Spleen (tissue), 11 donors: ENCODE measurements around the gene NOA1. TPM values are rescaled to one million over a fixed set of nuclear protein-coding genes. Genes with fewer than 3 reads are reported as not detected.

Source experiments
- DNase-seq: peaks from one replicate; pipeline ENCODE4 v3.0.0-alpha.2; 2020
- H3K27ac ChIP-seq, 8 donors: fragments of 200-600 bp; sonication (generic) in 7 of 8; 1 replicate in 4 of 8; 2 replicates in 4 of 8; pipeline versions ENCODE4 v1.5.0 to v1.8.0; 2016 to 2021; ENCODE audit warnings: inconsistent platforms in 4 of 8, mild to moderate bottlenecking in 4 of 8, moderate library complexity in 1 of 8
- H3K27me3 ChIP-seq, 7 donors: fragments of 200-600 bp; sonication (generic) in 6 of 7; replicated peaks in 1 of 7; 1 replicate in 4 of 7; 2 replicates in 3 of 7; pipeline versions ENCODE4 v1.5.0 to v1.8.0; 2016 to 2021; ENCODE audit warnings: inconsistent platforms in 3 of 7, mild to moderate bottlenecking in 1 of 7
- H3K36me3 ChIP-seq, 6 donors: fragments of 200-600 bp; sonication (generic) in 5 of 6; 1 replicate in 4 of 6; 2 replicates in 2 of 6; pipeline versions ENCODE4 v1.5.0 to v1.8.0; 2016 to 2021; ENCODE audit warnings: inconsistent platforms in 2 of 6
- H3K4me1 ChIP-seq, 6 donors: fragments of 200-600 bp; sonication (generic) in 5 of 6; 1 replicate in 3 of 6; 2 replicates in 3 of 6; pipeline versions ENCODE4 v1.5.0 to v1.8.0; 2016 to 2021; ENCODE audit warnings: inconsistent platforms in 3 of 6
- H3K4me3 ChIP-seq, 8 donors: fragments of 200-600 bp; sonication (generic) in 7 of 8; 1 replicate in 4 of 8; 2 replicates in 4 of 8; pipeline versions ENCODE4 v1.5.0 to v1.8.0; 2016 to 2021; ENCODE audit warnings: inconsistent platforms in 4 of 8, mild to moderate bottlenecking in 4 of 8, moderate library complexity in 2 of 8
- H3K9me3 ChIP-seq, 8 donors: fragments of 200-600 bp; sonication (generic) in 7 of 8; 1 replicate in 4 of 8; 2 replicates in 4 of 8; pipeline versions ENCODE4 v1.5.0 to v1.8.0; 2016 to 2021; ENCODE audit warnings: inconsistent platforms in 4 of 8
- POLR2A ChIP-seq, 3 donors: fragments of 450-650 bp; IDR thresholded peaks; one replicate each; pipeline ENCODE4 v1.5.1; 2017; ENCODE audit warnings: antibody characterized with exemption in 3 of 3, mild to moderate bottlenecking in 1 of 3
- POLR2AphosphoS5 ChIP-seq, 3 donors: sonication (generic); formaldehyde crosslinking; IDR thresholded peaks; one replicate each; pipeline ENCODE4 v1.5.1; 2017; ENCODE audit warnings: antibody characterized with exemption in 3 of 3
- WGBS, 5 donors: extraction: QIAGEN DNeasy Blood & Tissue Kit in 3 of 5; methylation state at CpG; one replicate each; pipeline versions ENCODE4 v1.1.5 to v1.1.7; 2013 to 2018; 5-methylcytosine and 5-hydroxymethylcytosine counted together
- intact Hi-C: fragments of 100-400 bp; cut with DNase I; formaldehyde crosslinking; loops from one replicate; pipeline ENCODE4 v1.15.0; 2023; ENCODE audit warnings: low total_unique reads
- polyA plus RNA-seq, 3 donors: library from polyadenylated mRNA; stranded (reverse); fragments of 200-250 nt; gene quantifications; one replicate each; pipeline ENCODE4 v1.2.1, GENCODE V29; 2013
- total RNA-seq, 7 donors: library from RNA; depleted of rRNA in 3 of 7; stranded (reverse); fragments of >200 nt in 3 of 7; fragmentation: NEBNext Ultra II Directional in 4 of 7; extraction: Animal tissue kit (Norgen Biotek cat#: 25700) in 4 of 7; gene quantifications; one replicate each; pipeline versions ENCODE4 v1.1.0 to v1.2.1, GENCODE V29; 2016 to 2021
- TF ChIP-seq, protein P1 (sequence below), 11 experiments: fragments of 200-600 bp in 7 of 11; fragments of 450-650 bp in 4 of 11; sonication (generic) in 4 of 11; IDR thresholded peaks in 8 of 11; conservative IDR thresholded peaks in 3 of 11; 1 replicate in 7 of 11; 2 replicates in 4 of 11; pipeline versions ENCODE4 v1.4.0 to v1.8.0; 2016 to 2021; ENCODE audit warnings: antibody characterized with exemption in 11 of 11, inconsistent platforms in 4 of 11, mild to moderate bottlenecking in 1 of 11
- donor health status: healthy with polysubstance abuse.
- donor health status: DM: no; HTN: no; CAD: no; lungs with moderate emphysema.
- donor health status: DM: no; HTN: no; CAD: no.
- donor health status: Bipolar disorder and iron deficiency.
- donor health status: healthy.
- donor health status: DM: no; HTN: no; CAD: no.
- donor health status: DM: yes; HTN: yes; CAD: no.

Gene NOA1
- total and polyA plus RNA-seq, 10 donors, result 7.4 to 21.4 (median 14.2) TPM

GRCh38 chr4:56971383-56971782 is 6.0 kb downstream of the NOA1 start:
- intact Hi-C loops, result no loop called here
- WGBS, 5 donors, result 89 to 94% (median 91%) methylated on average over 2 of the region's 2 CpGs
- TF ChIP-seq, protein P1, sequence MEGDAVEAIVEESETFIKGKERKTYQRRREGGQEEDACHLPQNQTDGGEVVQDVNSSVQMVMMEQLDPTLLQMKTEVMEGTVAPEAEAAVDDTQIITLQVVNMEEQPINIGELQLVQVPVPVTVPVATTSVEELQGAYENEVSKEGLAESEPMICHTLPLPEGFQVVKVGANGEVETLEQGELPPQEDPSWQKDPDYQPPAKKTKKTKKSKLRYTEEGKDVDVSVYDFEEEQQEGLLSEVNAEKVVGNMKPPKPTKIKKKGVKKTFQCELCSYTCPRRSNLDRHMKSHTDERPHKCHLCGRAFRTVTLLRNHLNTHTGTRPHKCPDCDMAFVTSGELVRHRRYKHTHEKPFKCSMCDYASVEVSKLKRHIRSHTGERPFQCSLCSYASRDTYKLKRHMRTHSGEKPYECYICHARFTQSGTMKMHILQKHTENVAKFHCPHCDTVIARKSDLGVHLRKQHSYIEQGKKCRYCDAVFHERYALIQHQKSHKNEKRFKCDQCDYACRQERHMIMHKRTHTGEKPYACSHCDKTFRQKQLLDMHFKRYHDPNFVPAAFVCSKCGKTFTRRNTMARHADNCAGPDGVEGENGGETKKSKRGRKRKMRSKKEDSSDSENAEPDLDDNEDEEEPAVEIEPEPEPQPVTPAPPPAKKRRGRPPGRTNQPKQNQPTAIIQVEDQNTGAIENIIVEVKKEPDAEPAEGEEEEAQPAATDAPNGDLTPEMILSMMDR (IDR thresholded peaks at IDR 0.05 in 8 of 11, conservative IDR thresholded peaks at IDR 0.05 in 3 of 11), result no peak
- TF ChIP-seq POLR2AphosphoS5 (IDR thresholded peaks at IDR 0.05), result no peak
- no peak for TF ChIP-seq POLR2A (IDR thresholded peaks at IDR 0.05)

DNA sequence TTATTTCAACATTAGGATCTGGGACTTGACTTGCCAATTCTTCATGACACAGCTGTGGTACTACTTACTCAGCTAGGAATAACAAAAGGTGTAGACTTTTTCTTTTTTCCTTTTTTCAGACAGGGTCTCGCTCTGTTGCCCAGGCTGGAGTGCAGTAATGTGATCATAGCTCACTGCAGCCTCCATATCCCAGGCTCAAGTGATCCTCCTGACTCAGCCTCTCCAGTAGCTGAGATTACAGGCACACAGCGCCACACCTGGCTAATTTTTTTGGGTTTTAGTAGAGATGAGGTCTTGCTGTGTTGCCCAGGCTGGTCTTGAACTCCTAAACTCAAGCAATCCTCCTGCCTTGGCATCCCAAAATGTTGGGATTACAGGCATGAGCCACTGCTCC is 16.3 kb downstream of the NOA1 start:
- no peaks in the 10 kb centered on the region for H3K9me3 ChIP-seq
- WGBS, 5 donors, result 96 to 100% (median 98%) methylated on average over 2 of the region's 2 CpGs
- no peak overlapping the region for H3K4me3 ChIP-seq
- no peak for TF ChIP-seq POLR2AphosphoS5 (IDR thresholded peaks at IDR 0.05)
- TF ChIP-seq, protein P1 (IDR thresholded peaks at IDR 0.05 in 8 of 11, conservative IDR thresholded peaks at IDR 0.05 in 3 of 11), result no peak
- peaks cover 0 to 13% (median 2%) of the 10 kb centered on the region in 6 donors for H3K4me1 ChIP-seq
- H3K36me3 ChIP-seq, result peaks cover 0 to 58% (median 53%) of the 10 kb centered on the region in 6 donors
- H3K27ac ChIP-seq, result no peak overlapping the region
- no peaks in the 10 kb centered on the region for H3K27me3 ChIP-seq
- no peak for DNase-seq
- intact Hi-C loops, result no loop called here

More at GRCh38 chr4:56971383-56971782, 6.0 kb downstream of the NOA1 start:
- Histone ChIP-seq H3K27me3 (no peaks in the 10 kb centered on the region), H3K4me3 (no peak overlapping the region), H3K4me1 (peaks cover 13 to 34% (median 24%) of the 10 kb centered on the region in 6 donors), H3K9me3 (peaks cover 0 to 16% (median 9%) of the 10 kb centered on the region in 8 donors), H3K27ac (no peak overlapping the region), H3K36me3 (peaks cover 0 to 84% (median 70%) of the 10 kb centered on the region in 6 donors)
- no peak for DNase-seq

DNA sequence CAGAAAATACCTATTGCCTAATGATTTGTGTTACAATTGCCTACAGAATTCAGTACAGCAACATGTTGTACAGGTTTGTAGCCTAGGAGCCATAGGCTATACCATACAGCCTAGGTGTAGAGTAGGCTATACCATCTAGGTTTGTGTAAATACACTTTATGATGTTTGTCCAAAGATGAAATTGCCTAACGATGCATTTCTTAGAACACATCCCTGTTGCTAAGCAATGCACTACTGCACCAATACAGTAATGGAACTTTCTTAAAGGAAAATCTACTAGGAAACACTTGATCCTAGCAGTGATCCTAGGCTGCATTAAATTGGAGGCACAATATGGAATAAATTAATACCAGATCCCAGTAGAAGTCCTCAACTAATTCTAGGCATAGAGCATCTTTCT is 18.3 kb downstream of the NOA1 start:
- Histone ChIP-seq H3K36me3 (peaks cover 0 to 38% (median 34%) of the 10 kb centered on the region in 6 donors), H3K4me1 (peaks cover 0 to 13% (median 2%) of the 10 kb centered on the region in 6 donors), H3K4me3 (no peak overlapping the region), H3K9me3 (no peaks in the 10 kb centered on the region), H3K27me3 (no peaks in the 10 kb centered on the region), H3K27ac (no peak overlapping the region)
- intact Hi-C loops, result no loop called here
- TF ChIP-seq POLR2AphosphoS5 (IDR thresholded peaks at IDR 0.05), result no peak
- no peak for TF ChIP-seq POLR2A (IDR thresholded peaks at IDR 0.05)
- TF ChIP-seq, protein P1 (IDR thresholded peaks at IDR 0.05 in 8 of 11, conservative IDR thresholded peaks at IDR 0.05 in 3 of 11), result no peak
- 75 to 100% (median 82%) methylated on average over 1 of the region's 1 CpG for WGBS, 5 donors
- DNase-seq, result no peak

DNA sequence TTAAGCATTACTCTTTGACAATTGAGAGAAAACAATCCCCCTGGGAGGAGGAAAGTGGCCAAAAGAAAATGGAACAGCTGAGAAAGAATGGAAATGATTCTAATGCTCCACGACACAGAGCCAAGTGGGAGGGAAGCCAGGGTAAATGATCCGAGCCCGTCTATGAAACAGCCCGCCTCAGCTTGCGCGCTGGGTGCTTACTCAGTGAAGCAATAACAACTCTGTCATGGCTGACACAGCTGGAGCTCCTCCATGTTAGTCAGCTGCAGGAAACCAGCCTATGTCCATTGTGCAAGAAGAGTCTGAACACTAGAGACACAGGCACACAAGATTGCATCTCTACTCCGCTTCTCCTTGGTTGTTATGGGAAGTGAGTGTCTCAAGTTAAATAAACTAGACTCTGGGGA is 19.3 kb downstream of the NOA1 start:
- Histone ChIP-seq H3K27ac (peak overlapping the region in 4 of 8 donors; percentile 4 to 51 (median 44)), H3K4me1 (peaks cover 0 to 13% (median 2%) of the 10 kb centered on the region in 6 donors), H3K27me3 (no peaks in the 10 kb centered on the region), H3K36me3 (peaks cover 0 to 28% (median 25%) of the 10 kb centered on the region in 6 donors), H3K4me3 (no peak overlapping the region), H3K9me3 (no peaks in the 10 kb centered on the region)
- 36 to 85% (median 62%) methylated on average over 7 of the region's 7 CpGs for WGBS, 5 donors
- TF ChIP-seq POLR2AphosphoS5 (IDR thresholded peaks at IDR 0.05) (peak in 1 of 3 donors; percentile 66), POLR2A (IDR thresholded peaks at IDR 0.05) (no peak)
- TF ChIP-seq, protein P1 (IDR thresholded peaks at IDR 0.05 in 8 of 11, conservative IDR thresholded peaks at IDR 0.05 in 3 of 11), result no peak
- no peak for DNase-seq
- intact Hi-C loops, result no loop called here
